Suprapubic skin (tissue), 4 donors: ENCODE data around the gene RDH14. TPM values are rescaled to one million over a fixed set of nuclear protein-coding genes. Genes with fewer than 3 reads are reported as not detected.

Experiments
- DNase-seq, 2 donors: peaks; one replicate each; pipeline ENCODE4 v3.0.0-alpha.2; 2019; ENCODE audit warnings: low spot score in 2 of 2
- H3K27ac ChIP-seq: fragments of 200-600 bp; sonication (generic); one replicate; pipeline ENCODE4 v1.5.1; 2019
- H3K27me3 ChIP-seq: fragments of 200-600 bp; sonication (generic); one replicate; pipeline ENCODE4 v1.5.1; 2019
- H3K36me3 ChIP-seq: fragments of 200-600 bp; sonication (generic); one replicate; pipeline ENCODE4 v1.5.1; 2019
- H3K4me1 ChIP-seq: fragments of 200-600 bp; sonication (generic); one replicate; pipeline ENCODE4 v1.5.1; 2019
- H3K4me3 ChIP-seq: fragments of 200-600 bp; sonication (generic); one replicate; pipeline ENCODE4 v1.5.1; 2019; ENCODE audit warnings: mild to moderate bottlenecking
- H3K9me3 ChIP-seq: fragments of 200-600 bp; sonication (generic); one replicate; pipeline ENCODE4 v1.5.1; 2019
- EP300 ChIP-seq: sonication (generic); formaldehyde crosslinking; IDR thresholded peaks from one replicate; pipeline ENCODE4 v1.6.1; 2017; ENCODE audit warnings: antibody characterized with exemption
- POLR2A ChIP-seq, 2 donors: fragments of 450-650 bp; IDR thresholded peaks; one replicate each; pipeline ENCODE4 v1.6.1; 2017; ENCODE audit warnings: antibody characterized with exemption in 2 of 2, mild to moderate bottlenecking in 2 of 2, moderate library complexity in 2 of 2
- POLR2AphosphoS5 ChIP-seq, 3 donors: sonication (generic); formaldehyde crosslinking; IDR thresholded peaks; one replicate each; pipeline ENCODE4 v1.6.1; 2017; ENCODE audit warnings: antibody characterized with exemption in 3 of 3
- WGBS: methylation state at CpG from one replicate; pipeline ENCODE4 v1.1.5; 2018; 5-methylcytosine and 5-hydroxymethylcytosine counted together
- total RNA-seq, 4 donors: library from RNA; depleted of rRNA; stranded (reverse); fragments of >200 nt; gene quantifications; one replicate each; pipeline ENCODE4 v1.1.0, GENCODE V29; 2016
- TF ChIP-seq, protein P1 (sequence below), 2 donors: fragments of 200-600 bp in 1 of 2; fragments of 450-650 bp in 1 of 2; sonication (generic) in 1 of 2; IDR thresholded peaks; one replicate each; pipeline ENCODE4 v1.5.1; 2016 to 2019; ENCODE audit warnings: antibody characterized with exemption in 2 of 2, mild to moderate bottlenecking in 1 of 2, moderate library complexity in 1 of 2

The RDH14 gene
- total RNA-seq, 4 donors from 2014 or later = 13.4 to 18.6 (median 15.1) TPM

DNA sequence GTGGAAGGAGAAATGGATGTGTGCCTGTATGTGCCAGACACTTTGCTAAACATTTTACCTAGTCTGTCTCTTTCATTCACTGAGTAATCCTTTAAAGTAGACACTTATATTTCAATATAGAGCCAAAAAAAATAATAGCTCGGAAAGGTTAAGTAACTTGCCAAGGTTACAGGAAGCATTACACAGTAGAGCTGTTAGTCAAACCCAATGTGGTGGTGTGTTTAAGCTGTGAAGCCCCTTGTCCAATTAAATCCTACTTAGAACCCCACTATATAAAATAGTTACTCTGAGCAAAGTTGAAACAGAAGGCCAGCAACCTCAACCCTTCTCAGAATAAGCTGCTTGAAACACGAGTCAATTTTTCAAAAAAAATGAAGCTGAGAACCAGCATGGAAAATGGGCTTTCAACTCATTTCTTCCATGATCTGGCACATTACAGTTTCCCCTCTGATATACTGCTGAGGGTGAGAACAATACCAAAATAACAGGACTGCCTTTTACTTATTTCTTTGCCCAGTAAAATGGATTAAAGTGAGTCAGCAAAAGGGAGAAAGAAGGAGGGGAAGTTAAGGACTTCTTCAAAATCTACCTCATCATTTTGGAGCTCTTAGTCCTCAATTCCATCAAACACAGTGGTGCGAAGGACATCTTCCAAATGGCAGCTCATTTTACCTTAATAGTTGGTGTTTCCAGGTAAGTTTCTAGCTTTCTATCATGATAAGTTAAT is 7.9 kb downstream of the RDH14 start:
- 70% methylated on average over 3 of the region's 3 CpGs for WGBS
- no peak for DNase-seq
- Histone ChIP-seq H3K4me1 (peaks cover 8% of the 10 kb centered on the region), H3K27ac (no peak overlapping the region), H3K36me3 (peaks cover 16% of the 10 kb centered on the region), H3K27me3 (no peaks in the 10 kb centered on the region), H3K9me3 (no peaks in the 10 kb centered on the region), H3K4me3 (no peak overlapping the region)
- TF ChIP-seq, protein P1, sequence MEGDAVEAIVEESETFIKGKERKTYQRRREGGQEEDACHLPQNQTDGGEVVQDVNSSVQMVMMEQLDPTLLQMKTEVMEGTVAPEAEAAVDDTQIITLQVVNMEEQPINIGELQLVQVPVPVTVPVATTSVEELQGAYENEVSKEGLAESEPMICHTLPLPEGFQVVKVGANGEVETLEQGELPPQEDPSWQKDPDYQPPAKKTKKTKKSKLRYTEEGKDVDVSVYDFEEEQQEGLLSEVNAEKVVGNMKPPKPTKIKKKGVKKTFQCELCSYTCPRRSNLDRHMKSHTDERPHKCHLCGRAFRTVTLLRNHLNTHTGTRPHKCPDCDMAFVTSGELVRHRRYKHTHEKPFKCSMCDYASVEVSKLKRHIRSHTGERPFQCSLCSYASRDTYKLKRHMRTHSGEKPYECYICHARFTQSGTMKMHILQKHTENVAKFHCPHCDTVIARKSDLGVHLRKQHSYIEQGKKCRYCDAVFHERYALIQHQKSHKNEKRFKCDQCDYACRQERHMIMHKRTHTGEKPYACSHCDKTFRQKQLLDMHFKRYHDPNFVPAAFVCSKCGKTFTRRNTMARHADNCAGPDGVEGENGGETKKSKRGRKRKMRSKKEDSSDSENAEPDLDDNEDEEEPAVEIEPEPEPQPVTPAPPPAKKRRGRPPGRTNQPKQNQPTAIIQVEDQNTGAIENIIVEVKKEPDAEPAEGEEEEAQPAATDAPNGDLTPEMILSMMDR (IDR thresholded peaks at IDR 0.05) = no peak
- TF ChIP-seq EP300 (no peak), POLR2AphosphoS5 (IDR thresholded peaks at IDR 0.05) (no peak), POLR2A (IDR thresholded peaks at IDR 0.05) (no peak)

DNA sequence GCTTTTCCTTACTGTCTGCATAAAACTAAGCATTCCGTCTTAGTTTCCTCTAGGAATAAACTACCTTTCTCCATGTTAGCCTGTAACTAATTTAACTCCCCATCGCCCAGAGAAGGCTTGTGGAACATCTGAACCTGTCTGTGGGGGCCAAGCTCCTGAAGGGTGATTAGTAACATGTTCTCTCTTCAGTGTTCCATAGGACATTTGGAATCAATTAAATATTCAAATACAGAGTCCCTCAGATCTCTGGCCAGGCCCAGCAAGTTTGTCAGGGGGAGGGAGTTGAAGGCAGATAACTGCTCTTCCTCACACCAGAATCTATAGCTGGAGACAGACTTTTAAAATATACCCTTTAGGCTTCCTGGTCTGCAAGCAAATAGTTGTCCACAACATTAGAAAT is 8.8 kb downstream of the RDH14 start:
- TF ChIP-seq, protein P1 (IDR thresholded peaks at IDR 0.05) = no peak
- TF ChIP-seq POLR2A (IDR thresholded peaks at IDR 0.05) (no peak), EP300 (no peak), POLR2AphosphoS5 (IDR thresholded peaks at IDR 0.05) (no peak)
- no peaks in the 10 kb centered on the region for H3K27me3 ChIP-seq
- WGBS = 67% methylated on average over 2 of the region's 2 CpGs
- peaks cover 8% of the 10 kb centered on the region for H3K4me1 ChIP-seq
- no peaks in the 10 kb centered on the region for H3K9me3 ChIP-seq
- no peak for DNase-seq
- no peak overlapping the region for H3K27ac ChIP-seq
- H3K4me3 ChIP-seq = no peak overlapping the region
- peaks cover 16% of the 10 kb centered on the region for H3K36me3 ChIP-seq

DNA sequence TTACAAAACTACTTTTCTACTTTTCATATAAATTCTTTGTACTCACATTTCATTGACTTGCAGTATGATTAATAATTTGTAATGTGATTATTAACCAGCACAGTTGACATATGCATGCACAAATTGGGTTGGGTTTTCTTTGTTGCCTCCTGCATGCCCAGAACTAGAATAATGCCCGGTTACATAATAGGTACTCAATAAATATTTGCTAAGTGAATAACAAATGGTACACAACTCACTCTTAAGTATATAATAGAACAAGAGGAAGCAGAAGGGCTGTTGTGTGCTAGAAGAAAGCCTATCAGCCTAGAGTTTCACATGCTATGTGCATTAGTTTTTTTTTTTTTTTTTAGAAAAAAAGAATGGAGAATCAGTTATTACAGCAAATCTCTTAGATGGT is 9.3 kb downstream of the RDH14 start:
- no peak overlapping the region for H3K27ac ChIP-seq
- no peaks in the 10 kb centered on the region for H3K9me3 ChIP-seq
- 72% methylated on average over 1 of the region's 1 CpG for WGBS
- no peak for DNase-seq
- peaks cover 8% of the 10 kb centered on the region for H3K4me1 ChIP-seq
- peaks cover 16% of the 10 kb centered on the region for H3K36me3 ChIP-seq
- H3K4me3 ChIP-seq = no peak overlapping the region
- no peak for TF ChIP-seq EP300
- no peak for TF ChIP-seq POLR2A (IDR thresholded peaks at IDR 0.05)
- TF ChIP-seq POLR2AphosphoS5 (IDR thresholded peaks at IDR 0.05) = no peak
- TF ChIP-seq, protein P1 (IDR thresholded peaks at IDR 0.05) = no peak
- no peaks in the 10 kb centered on the region for H3K27me3 ChIP-seq

DNA sequence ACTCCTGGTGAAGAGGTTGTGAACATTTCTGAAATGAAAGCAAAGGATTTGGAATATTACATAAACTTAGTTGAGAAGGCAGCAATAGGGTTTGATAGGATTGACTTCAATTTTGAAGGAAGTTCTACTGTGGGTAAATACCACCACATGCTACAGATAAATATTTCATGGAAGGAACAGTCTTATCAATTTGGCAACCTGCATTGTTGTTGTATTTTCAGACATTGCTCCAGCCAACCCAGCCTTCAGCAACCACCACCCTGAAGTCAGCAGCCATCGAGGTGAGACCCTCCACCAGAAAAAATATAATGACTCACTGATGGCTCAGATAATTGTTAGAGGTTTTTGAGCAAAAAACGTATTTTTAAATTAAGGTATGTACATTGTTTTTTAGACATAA is 10.0 kb downstream of the RDH14 start:
- H3K27ac ChIP-seq = no peak overlapping the region
- WGBS = 87% methylated on average over 2 of the region's 2 CpGs
- no peak for DNase-seq
- H3K4me1 ChIP-seq = peaks cover 8% of the 10 kb centered on the region
- no peaks in the 10 kb centered on the region for H3K9me3 ChIP-seq
- H3K27me3 ChIP-seq = no peaks in the 10 kb centered on the region
- peaks cover 14% of the 10 kb centered on the region for H3K36me3 ChIP-seq
- TF ChIP-seq, protein P1 (IDR thresholded peaks at IDR 0.05) = no peak
- TF ChIP-seq EP300 = no peak
- no peak for TF ChIP-seq POLR2A (IDR thresholded peaks at IDR 0.05)
- no peak for TF ChIP-seq POLR2AphosphoS5 (IDR thresholded peaks at IDR 0.05)
- no peak overlapping the region for H3K4me3 ChIP-seq

DNA sequence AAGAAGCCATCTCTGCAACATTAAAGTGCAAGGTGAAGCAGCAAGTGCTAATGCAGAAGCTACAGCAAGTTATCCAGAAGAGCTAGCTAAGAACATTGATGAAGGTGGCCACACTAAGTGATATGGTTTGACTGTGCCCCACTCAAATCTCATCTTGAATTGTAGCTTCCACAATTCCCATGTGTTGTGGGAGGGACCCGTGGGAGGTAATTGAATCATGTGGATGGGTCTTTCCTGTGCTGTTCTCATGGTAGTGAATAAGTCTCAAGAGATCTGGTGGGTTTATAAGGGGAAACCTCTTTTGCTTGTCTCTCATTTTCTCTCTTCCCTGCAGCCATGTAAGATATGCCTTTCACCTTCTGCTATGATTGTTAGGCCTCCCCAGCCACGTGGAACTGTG is 11.4 kb downstream of the RDH14 start:
- 84% methylated on average over 2 of the region's 2 CpGs for WGBS
- TF ChIP-seq POLR2A (IDR thresholded peaks at IDR 0.05) = no peak
- H3K4me1 ChIP-seq = peaks cover 8% of the 10 kb centered on the region

More for the DNA sequence above, 11.4 kb downstream of the RDH14 start:
- Histone ChIP-seq H3K27ac (no peak overlapping the region), H3K4me3 (no peak overlapping the region), H3K27me3 (no peaks in the 10 kb centered on the region), H3K9me3 (no peaks in the 10 kb centered on the region), H3K36me3 (peaks cover 4% of the 10 kb centered on the region)
- DNase-seq = no peak
